Endometrium (tissue), 2 donors: ENCODE data around the gene ADGRD1.
"Not testable (repeated sequence)": the region's sequence is repeated elsewhere in the genome, so short reads cannot be mapped to it uniquely, and the experiment has no call there.

Source experiments
- FAIRE-seq: peaks from 2 replicates; lab custom pipeline; 2012; peaks lifted over from hg19 to GRCh38; lab: Jason Lieb, UNC
- donor health status: control.
- donor health status: control.

ADGRD1 gene

GRCh38 chr12:130937546-130937945 lies 16.2 kb upstream of the ADGRD1 start:
- FAIRE-seq = not testable (repeated sequence)

GRCh38 chr12:130938186-130938585 lies 15.5 kb upstream of the ADGRD1 start:
- peak; percentile 82 for FAIRE-seq

- no peak for FAIRE-seq
These were observed 8.8 kb upstream of the ADGRD1 start for GRCh38 chr12:130944878-130945277.

- FAIRE-seq = no peak
These were observed 7.8 kb upstream of the ADGRD1 start for GRCh38 chr12:130945786-130946492.

GRCh38 chr12:130947028-130947613 lies 6.6 kb upstream of the ADGRD1 start:
- FAIRE-seq = no peak

- no peak for FAIRE-seq
These were observed 5.6 kb upstream of the ADGRD1 start for GRCh38 chr12:130948136-130948535.

GRCh38 chr12:130948751-130949150 lies 5.0 kb upstream of the ADGRD1 start:
- FAIRE-seq = no peak

GRCh38 chr12:130949806-130950205 lies 3.9 kb upstream of the ADGRD1 start:
- FAIRE-seq = no peak

GRCh38 chr12:130951636-130952035 lies 2.1 kb upstream of the ADGRD1 start:
- no peak for FAIRE-seq

- FAIRE-seq = peak; percentile 96
These were observed 1.3 kb upstream of the ADGRD1 start for GRCh38 chr12:130952171-130952954.

GRCh38 chr12:130954544-130954831 lies 781 bp downstream of the ADGRD1 start:
- FAIRE-seq = no peak

GRCh38 chr12:130955238-130955816 lies 1.6 kb downstream of the ADGRD1 start:
- no peak for FAIRE-seq

GRCh38 chr12:130956009-130956408 lies 2.3 kb downstream of the ADGRD1 start:
- no peak for FAIRE-seq

- no peak for FAIRE-seq
These were observed 3.0 kb downstream of the ADGRD1 start for GRCh38 chr12:130956456-130957303.

- no peak for FAIRE-seq
These were observed 3.6 kb downstream of the ADGRD1 start for GRCh38 chr12:130957304-130957621.

GRCh38 chr12:130958557-130959140 lies 4.9 kb downstream of the ADGRD1 start:
- FAIRE-seq = no peak

- FAIRE-seq = no peak
These were observed 5.9 kb downstream of the ADGRD1 start for GRCh38 chr12:130959632-130960031.

GRCh38 chr12:130960058-130960457 lies 6.4 kb downstream of the ADGRD1 start:
- no peak for FAIRE-seq

GRCh38 chr12:130960787-130961186 lies 7.1 kb downstream of the ADGRD1 start:
- FAIRE-seq = no peak

- no peak for FAIRE-seq
These were observed 8.3 kb downstream of the ADGRD1 start for GRCh38 chr12:130961921-130962451.

- FAIRE-seq = no peak
These were observed 11.5 kb downstream of the ADGRD1 start for GRCh38 chr12:130965214-130965613.

GRCh38 chr12:130965668-130966067 lies 12.0 kb downstream of the ADGRD1 start:
- no peak for FAIRE-seq
